Motor neuron (in vitro differentiated cells): ENCODE results near the gene PPEF1. TPM values are rescaled to one million over a fixed set of nuclear protein-coding genes. Genes with fewer than 3 reads are reported as not detected.
"Not testable (repeated sequence)": the region's sequence is repeated elsewhere in the genome, so short reads cannot be mapped to it uniquely, and the experiment has no call there.

Experiments used
- ATAC-seq, 8 experiments: fragments of 200-7000 bp; cut with Tn5 transposase; replicated peaks in 6 of 8; 2 replicates each; pipeline ENCODE4 v1.8.0; 2021; ENCODE audit warnings: mild to moderate bottlenecking in 8 of 8, moderate library complexity in 8 of 8
- H3K27ac ChIP-seq, 2 donors: fragments of 250-450 bp; sonication (Bioruptor Pico); 2 replicates each; pipeline ENCODE4 v1.9.0; 2021; ENCODE audit warnings: antibody characterized with exemption in 2 of 2, mild to moderate bottlenecking in 2 of 2, moderate library complexity in 1 of 2
- H3K4me1 ChIP-seq, 2 donors: fragments of 250-450 bp; sonication (Bioruptor Pico); replicated peaks in 1 of 2; 2 replicates each; pipeline ENCODE4 v1.6.1; 2021; ENCODE audit warnings: antibody characterized with exemption in 2 of 2, mild to moderate bottlenecking in 2 of 2, moderate library complexity in 1 of 2
- H3K4me3 ChIP-seq, 5 donors: fragments of 250-450 bp; sonication (Bioruptor Pico); 2 replicates each; pipeline ENCODE4 v1.9.0; 2021; ENCODE audit warnings: antibody characterized with exemption in 5 of 5, mild to moderate bottlenecking in 5 of 5, moderate library complexity in 4 of 5
- WGBS, 10 experiments: fragments of 450-650 bp; shearing (Covaris generic); methylation state at CpG; one replicate each; pipeline ENCODE4 v1.0.0; 2022; 5-methylcytosine and 5-hydroxymethylcytosine counted together
- in situ Hi-C, 9 experiments: fragments of 400-800 bp; cut with MboI; loops; one replicate each; pipeline ENCODE4 v1.15.0; 2021; ENCODE audit warnings: low sequenced_read_pairs in 9 of 9, low pct_unique_long_range_greater_than_20kb in 2 of 9; ENCODE audit not compliant: unreplicated experiment in 9 of 9
- total RNA-seq, 8 experiments: library from RNA; unstranded; fragments of 300-600 nt; gene quantifications; 2 replicates each; pipeline versions ENCODE4 v1.2.3 to v1.2.4, GENCODE V29; 2022

The PPEF1 gene
- total RNA-seq, 8 experiments from 2014 or later: 0.31 to 1.7 (median 0.66) TPM; not detected in 3

- in situ Hi-C loops: no loop called here
- 0 to 100% (median 34%) methylated on average over 1 to 4 of the region's 4 CpGs; no CpG with 5 or more reads in 6 of the 10 experiments for WGBS, 10 experiments
- ATAC-seq: no peak
These were observed 12.4 kb downstream of the PPEF1 start for GRCh38 chrX:18719852-18720251.

DNA sequence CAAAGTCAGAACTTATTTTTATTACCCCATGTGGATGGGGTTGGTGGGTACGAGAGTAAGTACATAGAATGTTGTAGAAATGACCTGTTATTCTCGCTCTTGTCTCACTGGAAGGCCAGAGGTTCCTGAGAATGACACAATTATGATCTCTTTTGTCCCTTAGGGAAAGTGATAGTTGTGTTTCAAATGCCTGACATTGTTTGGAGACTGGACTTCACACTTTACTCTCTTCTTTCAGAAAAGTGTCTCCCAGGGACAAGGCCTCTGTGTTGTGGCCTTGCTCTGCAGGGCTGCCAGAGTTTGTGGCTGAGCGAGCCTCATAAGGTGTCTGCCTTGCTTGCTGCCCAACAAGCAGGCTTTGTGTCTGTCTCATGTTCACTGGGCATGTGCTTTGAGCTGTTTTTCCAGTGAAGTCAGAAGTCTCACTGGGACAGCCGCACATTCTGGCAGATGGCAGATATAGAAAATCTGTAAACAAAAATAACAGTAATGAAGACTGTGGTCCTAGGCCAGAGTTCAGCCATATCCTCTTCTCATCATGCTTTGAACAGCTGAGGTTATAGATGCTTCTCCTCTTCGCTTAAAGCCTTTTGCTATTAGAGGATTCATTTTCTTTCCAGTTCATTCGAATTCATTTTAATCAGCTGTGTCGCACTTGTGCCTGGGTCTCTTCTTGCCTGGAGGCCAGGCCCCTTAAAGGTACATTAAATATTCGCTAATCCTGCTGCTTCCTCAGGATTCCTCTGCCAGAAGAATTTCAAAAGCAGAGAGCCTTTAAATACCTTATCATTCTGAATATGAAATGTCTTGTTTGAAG lies 14.4 kb downstream of the PPEF1 start:
- no peak overlapping the region for H3K27ac ChIP-seq
- ATAC-seq: no peak
- in situ Hi-C loops: no loop called here

More at GRCh38 chrX:18719852-18720251, 12.4 kb downstream of the PPEF1 start:
- Histone ChIP-seq H3K27ac (no peak overlapping the region), H3K4me3 (no peak overlapping the region), H3K4me1 (no peaks in the 10 kb centered on the region)

GRCh38 chrX:18722500-18723071 lies 15.1 kb downstream of the PPEF1 start:
- Histone ChIP-seq H3K27ac (no peak overlapping the region), H3K4me3 (no peak overlapping the region), H3K4me1 (no peaks in the 10 kb centered on the region)
- no peak for ATAC-seq
- in situ Hi-C loops: no loop called here
- 63 to 100% (median 85%) methylated on average over 1 to 4 of the region's 10 CpGs; no CpG with 5 or more reads in 6 of the 10 experiments for WGBS, 10 experiments

More for the DNA sequence above, 14.4 kb downstream of the PPEF1 start:
- Histone ChIP-seq H3K4me3 (no peak overlapping the region), H3K4me1 (no peaks in the 10 kb centered on the region)
- 0 to 80% (median 51%) methylated on average over 1 to 6 of the region's 8 CpGs; no CpG with 5 or more reads in 7 of the 10 experiments for WGBS, 10 experiments

- no peak overlapping the region for H3K27ac ChIP-seq
- peak in 2 of 8 experiments; percentile 12 to 65 for ATAC-seq
- H3K4me1 ChIP-seq: no peaks in the 10 kb centered on the region
- in situ Hi-C loops: no loop called here
- WGBS, 10 experiments: 0 to 100% (median 26%) methylated on average over 1 to 3 of the region's 8 CpGs; no CpG with 5 or more reads in 6 of the 10 experiments
- no peak overlapping the region for H3K4me3 ChIP-seq
These were observed 18.0 kb downstream of the PPEF1 start for GRCh38 chrX:18725310-18725943.

DNA sequence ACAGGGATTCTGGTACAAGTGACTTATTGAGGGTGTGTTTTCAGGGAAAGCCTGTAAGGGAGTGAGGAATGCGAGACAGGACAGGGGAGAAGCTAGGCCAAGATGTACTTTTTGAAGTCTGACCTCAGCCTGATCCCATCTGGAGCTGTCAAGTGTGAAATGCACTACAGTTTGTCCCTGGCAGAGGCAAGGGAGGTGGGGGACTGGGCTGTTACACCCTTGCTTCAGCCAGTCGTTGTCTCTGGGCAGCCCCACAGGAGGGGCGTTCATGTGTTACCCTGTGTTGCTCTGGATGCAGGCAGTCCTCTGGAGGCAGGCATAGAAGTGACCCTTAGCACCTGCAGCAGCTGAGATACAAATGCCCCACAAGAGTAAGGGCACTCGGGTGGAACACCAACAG lies 25.8 kb downstream of the PPEF1 start:
- H3K4me1 ChIP-seq: no peaks in the 10 kb centered on the region
- H3K27ac ChIP-seq: no peak overlapping the region
- 28 to 40% (median 38%) methylated on average over 2 of the region's 4 CpGs; no CpG with 5 or more reads in 7 of the 10 experiments for WGBS, 10 experiments
- in situ Hi-C loops: no loop called here
- no peak for ATAC-seq
- H3K4me3 ChIP-seq: no peak overlapping the region

DNA sequence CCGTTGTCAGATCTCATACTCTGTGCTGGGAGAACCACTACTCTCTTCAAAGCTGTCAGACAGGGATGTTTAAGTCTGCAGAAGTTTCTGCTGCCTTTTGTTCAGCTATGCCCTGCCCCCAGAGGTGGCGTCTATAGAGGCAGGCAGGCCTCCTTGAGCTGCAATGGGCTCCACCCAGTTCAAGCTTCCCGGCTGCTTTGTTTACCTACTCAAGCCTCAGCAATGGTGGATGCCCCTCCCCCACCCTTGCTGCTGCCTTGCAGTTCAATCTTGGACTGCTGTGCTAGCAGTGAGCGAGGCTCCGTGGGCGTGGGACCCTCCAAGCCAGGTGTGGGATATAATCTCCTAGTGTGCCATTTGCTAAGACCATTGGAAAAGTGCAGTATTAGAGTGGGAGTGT lies 32.2 kb downstream of the PPEF1 start:
- 57% methylated on average over 2 of the region's 6 CpGs; no CpG with 5 or more reads in 9 of the 10 experiments for WGBS, 10 experiments
- H3K27ac ChIP-seq, in situ Hi-C loops, H3K4me1 ChIP-seq, ATAC-seq, H3K4me3 ChIP-seq: not testable (repeated sequence)

- no peak for ATAC-seq
- Histone ChIP-seq H3K4me1 (no peaks in the 10 kb centered on the region), H3K27ac (no peak overlapping the region), H3K4me3 (no peak overlapping the region)
- in situ Hi-C loops: no loop called here
- 69 to 100% (median 80%) methylated on average over 1 to 2 of the region's 2 CpGs; no CpG with 5 or more reads in 7 of the 10 experiments for WGBS, 10 experiments
These were observed 41.1 kb downstream of the PPEF1 start for GRCh38 chrX:18748499-18748898.

- Histone ChIP-seq H3K4me3 (no peak overlapping the region), H3K4me1 (no peaks in the 10 kb centered on the region), H3K27ac (no peak overlapping the region)
- no peak for ATAC-seq
- 5 to 100% (median 54%) methylated on average over 2 of the region's 2 CpGs; no CpG with 5 or more reads in 4 of the 10 experiments for WGBS, 10 experiments
- in situ Hi-C loops: no loop called here
These were observed 46.2 kb downstream of the PPEF1 start for GRCh38 chrX:18753631-18754030.

GRCh38 chrX:18755651-18756050 lies 48.2 kb downstream of the PPEF1 start:
- in situ Hi-C loops: no loop called here
- Histone ChIP-seq H3K27ac (no peak overlapping the region), H3K4me3 (no peak overlapping the region), H3K4me1 (no peaks in the 10 kb centered on the region)
- WGBS, 10 experiments: 43 to 100% (median 70%) methylated on average over 1 to 4 of the region's 4 CpGs; no CpG with 5 or more reads in 6 of the 10 experiments
- ATAC-seq: no peak

- in situ Hi-C loops: no loop called here
- Histone ChIP-seq H3K4me3 (no peak overlapping the region), H3K4me1 (no peaks in the 10 kb centered on the region), H3K27ac (no peak overlapping the region)
- WGBS, 10 experiments: 11 to 100% (median 50%) methylated on average over 2 to 8 of the region's 11 CpGs; no CpG with 5 or more reads in 6 of the 10 experiments
- ATAC-seq: no peak
These were observed 50.8 kb downstream of the PPEF1 start for GRCh38 chrX:18757956-18758932.

GRCh38 chrX:18761750-18762149 lies 54.3 kb downstream of the PPEF1 start:
- no peak overlapping the region for H3K27ac ChIP-seq
- in situ Hi-C loops: no loop called here
- 50 to 94% (median 68%) methylated on average over 1 to 3 of the region's 3 CpGs; no CpG with 5 or more reads in 6 of the 10 experiments for WGBS, 10 experiments
- no peak for ATAC-seq
- no peak overlapping the region for H3K4me3 ChIP-seq
- H3K4me1 ChIP-seq: no peaks in the 10 kb centered on the region

GRCh38 chrX:18763106-18763505 lies 55.7 kb downstream of the PPEF1 start:
- 0 to 67% (median 14%) methylated on average over 1 to 3 of the region's 3 CpGs; no CpG with 5 or more reads in 7 of the 10 experiments for WGBS, 10 experiments
- ATAC-seq, in situ Hi-C loops, H3K4me1 ChIP-seq, H3K27ac ChIP-seq, H3K4me3 ChIP-seq: not testable (repeated sequence)
